IMR-90 (cell line): ENCODE data around the gene VCL. TPM values are rescaled to one million over a fixed set of nuclear protein-coding genes. Genes with fewer than 3 reads are reported as not detected.

Source experiments
- ATAC-seq: fragments of 200-7000 bp; cut with Tn5 transposase; 2 replicates; pipeline ENCODE4 v1.9.1; 2020; ENCODE audit warnings: low read depth, mild to moderate bottlenecking, moderate library complexity
- BruUV-seq: library from RNA; stranded (reverse); fragments of 400-500 nt; replicated peaks from 2 replicates; lab custom pipeline; 2021; lab: Mats Ljungman, UMichigan
- CTCF ChIA-PET: fragments of 300-600 bp; formaldehyde crosslinking; extraction: SDS; loops from one replicate; lab custom pipeline; 2021; ENCODE audit warnings: antibody characterized with exemption; lab: Yijun Ruan, JAX
- POLR2A ChIA-PET: fragments of 300-600 bp; sonication (Branson Sonifier 250); formaldehyde crosslinking; loops from one replicate; lab custom pipeline; 2022; ENCODE audit warnings: antibody characterized with exemption; ENCODE audit not compliant: unreplicated experiment; lab: Charles Lee
- DNase-seq: peaks from one replicate; pipeline ENCODE4 v3.0.0; 2013
- H2AFZ ChIP-seq: replicated peaks from 2 replicates; pipeline ENCODE3; 2013; ENCODE audit warnings: low read length, mild to moderate bottlenecking; ENCODE audit not compliant: poor library complexity
- H2AK5ac ChIP-seq: 2 replicates; pipeline ENCODE4 v1.6.1; 2013; ENCODE audit warnings: low read depth, low read length, inconsistent platforms
- H2AK9ac ChIP-seq: replicated peaks from 2 replicates; pipeline ENCODE3; 2013; ENCODE audit warnings: mild to moderate bottlenecking, low read depth, low read length, moderate library complexity; ENCODE audit not compliant: poor library complexity
- H2BK120ac ChIP-seq: 2 replicates; pipeline ENCODE4 v1.6.1; 2013; ENCODE audit warnings: low read depth, low read length, inconsistent platforms
- H2BK15ac ChIP-seq: 3 replicates; pipeline ENCODE4 v1.6.1; 2013; ENCODE audit warnings: low read depth, low read length, inconsistent platforms
- H2BK20ac ChIP-seq: 2 replicates; pipeline ENCODE4 v1.6.1; 2013; ENCODE audit warnings: low read depth, mild to moderate bottlenecking, inconsistent platforms, low read length, moderate library complexity
- H2BK5ac ChIP-seq: 2 replicates; pipeline ENCODE4 v1.6.1; 2013; ENCODE audit warnings: mild to moderate bottlenecking, low read depth, low read length, inconsistent platforms; ENCODE audit not compliant: poor library complexity, severe bottlenecking
- H3K14ac ChIP-seq: replicated peaks from 2 replicates; pipeline ENCODE4 v1.6.1; 2013; ENCODE audit warnings: low read depth, low read length, inconsistent platforms
- H3K18ac ChIP-seq: 2 replicates; pipeline ENCODE4 v1.6.1; 2013; ENCODE audit warnings: low read depth, low read length, control low read depth
- H3K23ac ChIP-seq: 2 replicates; pipeline ENCODE4 v1.6.1; 2013; ENCODE audit warnings: low read depth, low read length, inconsistent platforms
- H3K27ac ChIP-seq: 2 replicates; pipeline ENCODE4 v1.5.1; 2013; ENCODE audit warnings: mild to moderate bottlenecking, control low read depth, low read length; ENCODE audit not compliant: insufficient read depth
- H3K27me3 ChIP-seq: 2 replicates; pipeline ENCODE4 v1.6.1; 2013; ENCODE audit warnings: low read length; ENCODE audit not compliant: control insufficient read depth, insufficient read depth
- H3K36me3 ChIP-seq: 2 replicates; pipeline ENCODE4 v1.6.1; 2013; ENCODE audit warnings: low read length, mixed read lengths; ENCODE audit not compliant: control insufficient read depth, insufficient read depth
- H3K4ac ChIP-seq: 2 replicates; pipeline ENCODE4 v1.6.1; 2013; ENCODE audit warnings: low read depth, low read length, inconsistent platforms
- H3K4me1 ChIP-seq: 2 replicates; pipeline ENCODE4 v1.6.1; 2013; ENCODE audit warnings: low read length, mixed read lengths; ENCODE audit not compliant: control insufficient read depth, insufficient read depth
- H3K4me2 ChIP-seq: 2 replicates; pipeline ENCODE4 v1.6.1; 2013; ENCODE audit warnings: low read depth, mild to moderate bottlenecking, control low read depth, low read length, moderate library complexity
- H3K4me3 ChIP-seq: 2 replicates; pipeline ENCODE4 v1.5.1; 2013; ENCODE audit warnings: low read depth, mild to moderate bottlenecking, control low read depth, low read length, moderate library complexity; ENCODE audit not compliant: insufficient read depth
- H3K56ac ChIP-seq: 2 replicates; pipeline ENCODE4 v1.6.1; 2013; ENCODE audit warnings: low read length, inconsistent platforms; ENCODE audit not compliant: insufficient read depth; ENCODE audit errors: extremely low read depth
- H3K79me1 ChIP-seq, 2 experiments: 2 replicates each; pipeline ENCODE4 v1.6.1; 2013; ENCODE audit warnings: low read length in 2 of 2, inconsistent platforms in 1 of 2, low read depth in 1 of 2
- H3K9ac ChIP-seq: 2 replicates; pipeline ENCODE4 v1.6.1; 2013; ENCODE audit warnings: low read depth, low read length, control low read depth
- H3K9me1 ChIP-seq: 2 replicates; pipeline ENCODE4 v1.6.1; 2013; ENCODE audit warnings: low read length, inconsistent platforms; ENCODE audit not compliant: insufficient read depth
- H3K9me3 ChIP-seq: 2 replicates; pipeline ENCODE4 v1.6.1; 2013; ENCODE audit warnings: low read length; ENCODE audit not compliant: control insufficient read depth, insufficient read depth
- H4K20me1 ChIP-seq: 2 replicates; pipeline ENCODE4 v1.6.1; 2013; ENCODE audit warnings: low read length, inconsistent platforms; ENCODE audit not compliant: insufficient read depth
- H4K5ac ChIP-seq: 2 replicates; pipeline ENCODE4 v1.6.1; 2013; ENCODE audit warnings: mild to moderate bottlenecking, low read depth, low read length, control low read depth
- H4K8ac ChIP-seq, 2 experiments: 2 replicates each; pipeline ENCODE4 v1.6.1; 2013; ENCODE audit warnings: low read depth in 2 of 2, low read length in 2 of 2, control low read depth in 1 of 2, inconsistent platforms in 1 of 2
- H4K91ac ChIP-seq: 2 replicates; pipeline ENCODE4 v1.6.1; 2013; ENCODE audit warnings: low read depth, low read length, inconsistent platforms; ENCODE audit not compliant: insufficient read depth
- CEBPB ChIP-seq: IDR thresholded peaks from 2 replicates; pipeline ENCODE4 v1.6.1; 2012; ENCODE audit warnings: low read depth, low read length, improper control_type of control experiment
- RAD21 ChIP-seq: IDR thresholded peaks from 2 replicates; pipeline ENCODE4 v1.6.1; 2012; ENCODE audit warnings: low read length, improper control_type of control experiment
- SMC3 ChIP-seq: fragments of 150-350 bp; IDR thresholded peaks from 2 replicates; pipeline ENCODE4 v1.6.1; 2016; ENCODE audit warnings: low read depth, mild to moderate bottlenecking, antibody characterized with exemption, low read length, moderate library complexity
- WGBS, 2 experiments: methylation state at CpG; one replicate each; pipeline versions ENCODE4 v1.1.5 to v1.1.7; 2013; ENCODE audit warnings: missing lambda C conversion rate in 2 of 2; ENCODE audit not compliant: insufficient read length in 1 of 2; ENCODE audit errors: extremely low coverage in 2 of 2; 5-methylcytosine and 5-hydroxymethylcytosine counted together
- dilution Hi-C: fragments of 300-500 bp; cut with HindIII; formaldehyde crosslinking; loops from one replicate; pipeline ENCODE4 v1.14.3; 2018; ENCODE audit warnings: low sequenced_read_pairs; ENCODE audit not compliant: unreplicated experiment
- in situ Hi-C: fragments of 300-500 bp; cut with MboI; formaldehyde crosslinking; loops from 3 replicates; pipeline ENCODE4 v1.14.3; 2019; ENCODE audit warnings: low sequenced_read_pairs, inconsistent platforms, mixed read lengths
- intact Hi-C: fragments of 100-400 bp; cut with micrococcal nuclease; formaldehyde crosslinking; loops from 2 replicates; pipeline ENCODE4 v1.10.0; 2022
- polyA plus RNA-seq, 3 experiments: library from polyadenylated mRNA; depleted of rRNA; stranded (reverse); fragments of >200 nt; gene quantifications; 2 replicates each; pipeline ENCODE4 v1.2.3, GENCODE V29; 2012; ENCODE audit warnings: low replicate concordance in 1 of 3
- total RNA-seq: library from RNA; depleted of rRNA; stranded (reverse); fragments of >200 nt; gene quantifications from 2 replicates; pipeline ENCODE4 v1.2.3, GENCODE V29; 2012

The VCL gene
- total and polyA plus RNA-seq, 2 of the 4 experiments (the other 2 are of a cell fraction), result 227 to 283 TPM

- 0 out of 2 replicates have a peak overlapping the region, but pooled peaks have one; percentile 39 for H3K4me2 ChIP-seq
- no peak overlapping the region for H3K56ac ChIP-seq
- no peak overlapping the region for H2BK20ac ChIP-seq
- peaks cover 18% of the 10 kb centered on the region for H3K9me1 ChIP-seq
- H3K27me3 ChIP-seq, result no peaks in the 10 kb centered on the region
- intact Hi-C loops, result no loop called here
- peak overlapping the region; percentile 65; the same call in 1 of the 2 replicates for H3K23ac ChIP-seq
- H2AK5ac ChIP-seq, result peak overlapping the region; percentile 82; the same call in 1 of the 2 replicates
- H3K4me1 ChIP-seq, result peaks cover 23% of the 10 kb centered on the region
- peak overlapping the region; percentile 20 for H3K14ac ChIP-seq
- peaks cover 36% of the 10 kb centered on the region for H3K36me3 ChIP-seq
- peak overlapping the region in 1 of 2 experiments; percentile 82; a peak in 1 of 4 replicates for H4K8ac ChIP-seq
- CTCF ChIA-PET, result interaction anchor here (0.6 to 1.8 kb wide), 2 partner anchors 9 to 156 kb away, joined by 3 to 10 read pairs; no protein-coding TSS in a partner anchor
- peak overlapping the region; percentile 89; the same call in 1 of the 2 replicates for H3K18ac ChIP-seq
- no TSS peak for BruUV-seq
- H3K9ac ChIP-seq, result no peak overlapping the region
- H3K9me3 ChIP-seq, result no peaks in the 10 kb centered on the region
- H3K27ac ChIP-seq, result peak overlapping the region; percentile 75
- no peak overlapping the region for H2AK9ac ChIP-seq
- peak overlapping the region; percentile 77 for H2BK5ac ChIP-seq
- WGBS, 2 experiments, result 84% methylated on average over 3 of the region's 6 CpGs; no CpG with 5 or more reads in 1 of the 2 experiments
- DNase-seq (peak; percentile 59), ATAC-seq (no peak)
- in situ Hi-C loops, result no loop called here
- H2BK120ac ChIP-seq, result peak overlapping the region; percentile 59
- H4K5ac ChIP-seq, result 0 out of 2 replicates have a peak overlapping the region, but pooled peaks have one; percentile 77
- peak; percentile 40; the same call in 1 of the 2 replicates for TF ChIP-seq CEBPB
- TF ChIP-seq SMC3, result no peak
- no peak for TF ChIP-seq RAD21
- H2BK15ac ChIP-seq, result no peak overlapping the region
- peaks cover 65% of the 10 kb centered on the region for H4K20me1 ChIP-seq
- peak overlapping the region; percentile 48; the same call in 1 of the 2 replicates for H4K91ac ChIP-seq
- no peak overlapping the region for H3K4me3 ChIP-seq
- dilution Hi-C loops, result no loop called here
- POLR2A ChIA-PET, result interaction anchor here (0.7 kb wide), 1 partner anchor 73 kb away, joined by 3 read pairs; no protein-coding TSS in a partner anchor
- H3K79me1 ChIP-seq, result peaks cover 29 to 75% of the 10 kb centered on the region in 2 experiments
- H3K4ac ChIP-seq, result peak overlapping the region; percentile 83
- no peak overlapping the region for H2AFZ ChIP-seq
Measured at GRCh38 chr10:74072503-74072902, 74.6 kb downstream of the VCL start.
